ENCODE measurements around the gene CAMTA1.
A peak's percentile ranks its signal among the peaks of the same experiment; 100 is the strongest.

The CAMTA1 gene

DNA sequence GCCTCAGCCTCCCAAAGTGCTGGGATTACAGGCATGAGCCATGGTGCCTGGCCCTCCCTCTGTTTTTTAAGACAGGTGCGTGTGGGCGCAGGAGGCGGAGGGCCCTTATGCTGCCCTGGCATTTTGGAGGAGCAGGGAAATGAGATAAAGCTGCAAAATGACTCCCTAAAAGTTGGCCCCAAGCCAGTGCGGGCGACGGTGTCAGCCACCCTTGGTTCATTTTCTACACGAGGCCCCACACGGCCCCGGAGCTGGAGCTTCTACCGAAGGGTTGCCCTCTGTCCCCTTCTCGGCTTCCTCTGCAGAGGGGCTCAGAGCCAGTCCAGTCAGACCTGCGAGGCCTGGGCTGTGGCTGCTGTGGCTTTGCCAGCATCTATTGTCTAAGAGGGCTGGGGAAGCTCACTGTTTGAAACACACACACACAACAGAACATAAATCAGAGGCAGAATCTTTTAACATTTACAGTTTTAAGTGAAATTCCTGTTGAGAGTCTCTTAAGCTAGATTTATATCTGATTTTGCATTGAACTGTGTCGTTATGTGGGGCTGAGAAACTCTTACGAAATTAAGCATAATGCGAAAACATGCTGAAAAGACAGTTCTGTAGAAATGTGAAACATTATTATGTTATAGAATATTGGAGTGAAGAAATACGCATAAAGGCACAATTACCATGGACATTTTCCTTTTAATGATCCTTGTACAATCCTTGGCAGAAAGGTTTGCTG is 255.9 kb downstream of the CAMTA1 start:
- DNase-seq (ENCODE audit: low spot score): no peak

DNA sequence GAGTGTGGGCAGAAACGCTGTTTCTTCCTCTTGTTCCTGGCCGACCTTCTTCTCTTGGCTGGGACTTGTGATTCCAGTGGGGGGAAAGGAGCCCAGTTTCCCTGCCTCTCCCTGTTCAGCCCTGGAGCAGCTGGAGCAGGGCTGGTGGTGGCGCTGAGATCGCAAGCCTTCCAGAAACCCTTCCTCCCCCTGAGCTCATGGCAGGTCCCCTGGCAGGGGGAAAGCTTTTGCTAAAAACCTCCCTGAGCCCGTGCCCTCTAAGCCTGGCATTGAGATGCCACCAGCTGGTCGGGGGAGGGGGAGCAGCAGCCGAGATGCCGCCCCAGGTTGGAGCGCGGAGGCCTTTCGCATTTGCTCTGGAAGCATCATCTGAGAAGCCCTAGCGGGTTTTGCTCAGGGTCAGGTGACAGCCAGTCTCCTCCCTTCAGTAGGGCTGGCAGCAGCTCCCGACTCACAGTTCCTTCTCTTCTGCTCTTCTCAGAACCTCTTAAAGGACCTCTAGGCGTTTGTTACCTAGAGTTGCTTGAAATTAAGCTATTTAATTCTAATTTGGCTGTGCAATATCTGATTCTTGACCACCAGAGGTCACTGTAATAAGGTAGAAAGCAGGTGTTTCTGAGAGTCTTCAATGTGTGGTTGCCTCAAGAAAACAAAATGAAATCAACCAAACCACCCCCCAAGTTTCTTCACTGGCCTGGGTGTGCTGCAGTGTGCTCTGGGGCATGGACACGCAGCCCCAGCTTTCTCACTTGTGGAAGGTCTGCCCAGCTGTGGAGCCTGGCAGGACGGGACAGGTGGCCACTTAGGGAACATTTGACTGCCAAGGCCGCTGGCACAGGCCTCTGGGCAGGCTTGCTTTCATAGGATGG is 257.3 kb downstream of the CAMTA1 start:
- peak; percentile 28 for DNase-seq (ENCODE audit: low spot score)

DNA sequence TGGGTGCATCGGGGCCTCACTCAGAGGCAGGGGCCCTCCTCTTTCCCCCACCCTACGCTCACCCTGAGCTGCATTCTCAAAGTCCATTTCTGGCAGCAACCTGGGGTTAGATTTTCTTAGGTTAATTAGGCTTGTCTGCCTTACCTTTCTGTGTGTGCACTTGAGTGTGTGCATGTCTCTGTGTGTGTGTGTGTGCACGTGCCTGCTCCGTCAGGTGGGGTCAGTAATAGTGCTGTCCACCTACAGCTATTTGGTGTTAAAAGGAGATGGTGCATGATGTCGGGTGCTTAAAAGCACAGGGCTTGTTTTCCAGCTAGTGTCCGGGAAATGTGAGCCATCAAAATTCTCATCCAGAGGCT is 257.9 kb downstream of the CAMTA1 start:
- no peak for DNase-seq (ENCODE audit: low spot score)

GRCh38 chr1:7043719-7044535 is 258.7 kb downstream of the CAMTA1 start:
- DNase-seq (ENCODE audit: low spot score): no peak

DNA sequence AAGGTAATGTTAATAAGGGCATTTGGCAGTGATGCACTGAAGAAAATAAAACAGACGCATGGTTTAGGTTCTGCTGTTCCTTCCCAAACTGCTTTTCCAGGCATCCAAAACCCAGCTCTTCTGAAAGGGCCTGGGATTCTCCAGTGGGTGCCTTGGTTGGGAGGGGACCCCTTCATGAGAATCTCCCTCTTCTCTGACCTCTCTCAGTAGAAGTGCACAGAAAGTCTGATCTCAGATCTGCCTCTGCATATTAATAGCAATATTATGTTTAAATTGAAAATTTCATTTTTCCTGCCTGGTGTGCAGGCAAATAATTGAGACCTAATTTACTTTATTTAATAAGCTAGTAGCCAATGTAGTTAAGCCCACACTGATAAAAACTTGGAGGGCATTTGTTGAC is 260.6 kb downstream of the CAMTA1 start:
- no peak for DNase-seq (ENCODE audit: low spot score)

- DNase-seq (ENCODE audit: low spot score): no peak
These were observed 261.1 kb downstream of the CAMTA1 start for GRCh38 chr1:7046314-7046713.

DNA sequence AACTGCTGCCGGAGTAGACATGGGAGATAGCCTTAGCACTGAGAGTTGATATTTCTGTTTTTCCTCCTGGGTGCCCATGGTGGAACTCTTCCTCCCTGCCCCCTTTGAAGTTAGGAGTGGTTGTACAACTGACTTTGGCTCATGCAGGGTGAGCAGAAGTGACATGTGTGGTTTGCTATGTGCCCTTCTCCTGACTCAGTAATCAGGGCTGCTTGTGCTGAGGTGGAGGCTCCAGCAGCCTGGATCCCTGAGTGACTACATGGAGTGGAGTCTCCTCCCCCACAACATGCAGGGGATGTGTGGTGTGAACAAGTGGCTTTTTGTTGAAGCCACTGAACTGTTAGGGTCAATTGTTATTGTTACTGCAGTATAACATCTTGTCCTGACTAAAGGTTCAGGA is 261.6 kb downstream of the CAMTA1 start:
- no peak for DNase-seq (ENCODE audit: low spot score)

DNA sequence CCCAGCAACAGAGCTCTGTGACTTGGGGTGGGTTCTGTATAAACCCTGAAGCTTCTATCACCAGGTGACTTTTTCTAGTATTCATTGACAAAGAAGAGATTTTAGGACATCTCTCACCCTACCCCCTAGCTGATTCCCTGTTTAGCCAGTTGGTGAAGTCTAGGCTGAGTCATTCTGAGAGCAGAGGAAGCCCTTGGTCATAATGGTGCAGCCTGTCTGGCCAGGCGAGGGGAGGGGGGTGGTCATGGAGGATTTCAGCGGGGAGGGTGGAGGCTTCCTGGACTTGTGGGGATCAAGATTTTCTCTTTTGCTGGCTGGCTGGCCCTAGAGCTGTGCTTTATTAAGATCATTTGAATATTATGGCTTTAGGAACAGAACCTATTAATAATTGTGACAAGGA is 262.6 kb downstream of the CAMTA1 start:
- DNase-seq (ENCODE audit: low spot score): no peak

GRCh38 chr1:7048395-7048794 is 263.1 kb downstream of the CAMTA1 start:
- no peak for DNase-seq (ENCODE audit: low spot score)

- DNase-seq (ENCODE audit: low spot score): no peak
These were observed 264.8 kb downstream of the CAMTA1 start for GRCh38 chr1:7049913-7050625.

GRCh38 chr1:7050751-7051665 is 265.8 kb downstream of the CAMTA1 start:
- DNase-seq (ENCODE audit: low spot score): no peak

GRCh38 chr1:7052701-7053100 is 267.4 kb downstream of the CAMTA1 start:
- no peak for DNase-seq (ENCODE audit: low spot score)

DNA sequence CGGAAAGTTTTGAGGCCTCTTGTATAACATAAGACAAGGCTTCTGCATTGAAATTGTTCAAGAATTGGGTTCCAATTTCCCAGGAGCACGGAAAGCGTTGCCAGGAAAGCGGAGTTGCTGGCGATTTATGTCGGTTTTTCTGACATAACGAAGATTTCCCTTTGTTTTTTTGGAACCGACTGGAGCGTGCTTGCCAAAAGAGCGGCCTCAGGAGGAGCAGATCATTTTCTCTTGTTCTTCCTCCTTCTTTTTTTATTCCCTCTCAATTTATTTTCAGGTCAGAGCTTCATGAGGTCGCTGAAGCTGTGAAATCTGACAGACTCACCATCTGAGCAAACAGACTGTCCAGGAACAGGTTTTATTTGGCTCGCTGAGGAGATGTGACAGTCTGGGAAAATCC is 275.5 kb downstream of the CAMTA1 start:
- no peak for DNase-seq (ENCODE audit: low spot score)

DNA sequence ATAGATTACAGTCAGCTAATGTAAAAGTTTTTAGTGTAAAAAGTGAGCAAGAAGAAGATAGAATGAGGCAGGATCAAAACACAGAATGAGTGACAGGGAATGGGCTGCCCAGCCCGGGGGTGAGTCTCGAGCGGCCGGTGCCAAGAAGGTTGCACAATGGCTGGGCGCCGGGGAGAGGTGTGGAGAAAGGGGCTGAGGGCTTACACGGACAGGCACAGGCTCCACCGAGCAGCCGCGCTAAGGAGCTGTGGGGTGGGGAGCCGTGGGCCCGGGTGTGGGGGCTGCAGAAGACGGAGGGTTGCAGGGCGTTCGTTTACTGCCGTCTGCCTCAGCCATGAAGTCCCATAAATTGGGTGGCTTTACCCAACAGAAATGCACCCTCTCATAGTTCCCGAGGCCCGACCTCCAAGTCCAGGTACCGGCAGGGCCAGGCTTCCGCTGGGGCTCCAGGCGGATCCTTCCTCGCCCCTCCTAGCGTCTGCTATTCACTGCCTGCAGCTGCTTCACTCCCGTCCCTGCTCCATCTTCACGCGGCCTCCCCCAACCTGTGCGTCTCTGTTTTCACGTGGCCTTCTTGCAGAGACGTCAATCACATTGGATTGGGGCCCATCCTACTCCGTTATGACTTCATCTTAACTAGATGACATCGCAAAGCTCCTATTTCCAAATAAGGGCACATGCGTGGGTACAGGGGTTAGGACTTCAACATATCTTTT is 277.2 kb downstream of the CAMTA1 start:
- DNase-seq (ENCODE audit: low spot score): no peak

DNA sequence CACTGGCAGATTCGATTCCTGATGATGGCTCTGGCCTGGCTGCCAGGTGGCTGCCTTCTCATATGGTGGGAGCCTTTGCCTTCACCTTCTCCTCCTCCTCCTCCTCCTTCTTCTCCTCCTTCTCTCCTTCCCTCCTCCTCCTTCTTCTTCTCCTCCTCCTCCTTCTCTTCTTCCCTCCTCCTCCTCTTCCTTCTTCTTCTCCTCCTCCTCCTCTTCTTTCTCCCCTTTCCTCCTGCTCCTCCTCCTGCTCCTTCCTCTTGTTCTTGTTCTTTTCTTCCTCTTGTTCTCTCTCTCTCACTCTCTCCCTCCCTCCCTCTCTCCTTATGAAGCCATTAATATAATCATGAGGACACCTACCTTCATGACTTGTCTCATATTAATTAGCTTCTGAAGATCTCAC is 278.7 kb downstream of the CAMTA1 start:
- DNase-seq (ENCODE audit: low spot score): no peak

DNA sequence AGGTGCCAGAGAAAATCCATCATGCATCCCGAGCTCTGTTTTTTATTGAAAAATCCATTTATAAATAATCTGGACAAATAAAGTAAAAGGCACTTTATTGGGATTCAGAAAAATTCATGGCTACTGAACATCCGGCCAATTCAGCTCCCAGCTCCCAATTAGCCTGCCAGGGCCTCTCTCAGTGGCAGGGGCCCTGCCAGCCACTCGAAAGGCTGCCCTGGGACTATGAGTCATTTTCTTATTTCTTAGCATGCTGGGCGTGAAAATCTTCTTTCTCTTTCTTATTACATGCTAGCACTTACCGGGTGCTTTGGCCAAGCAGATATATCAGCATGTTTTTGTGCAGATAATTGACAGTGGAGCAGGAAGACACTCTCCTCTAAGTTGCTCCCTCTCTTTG is 283.3 kb downstream of the CAMTA1 start:
- DNase-seq (ENCODE audit: low spot score): no peak

GRCh38 chr1:7069931-7070330 is 284.7 kb downstream of the CAMTA1 start:
- DNase-seq (ENCODE audit: low spot score): no peak

- peak; percentile 77 for DNase-seq (ENCODE audit: low spot score)
These were observed 285.3 kb downstream of the CAMTA1 start for GRCh38 chr1:7070389-7071029.

DNA sequence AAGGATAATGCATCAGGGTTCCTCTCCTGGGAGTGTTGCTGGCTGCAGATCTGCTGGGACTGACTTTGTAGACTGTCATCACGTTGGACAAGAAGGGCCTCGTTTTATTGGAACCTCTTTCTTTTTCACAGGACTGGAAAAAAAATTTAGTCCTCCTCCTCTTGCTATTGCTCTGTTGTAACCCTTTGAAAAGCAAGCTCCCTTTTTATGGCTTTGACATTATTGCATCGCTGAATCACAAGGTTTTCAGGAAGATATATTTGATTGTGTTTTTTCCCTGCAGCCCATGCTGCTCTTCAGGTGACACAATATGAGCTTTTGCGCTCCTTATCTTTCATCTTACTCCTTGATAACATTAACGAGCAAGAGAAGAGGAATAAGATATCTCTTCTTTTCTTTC is 290.9 kb downstream of the CAMTA1 start:
- no peak for DNase-seq (ENCODE audit: low spot score)

- DNase-seq (ENCODE audit: low spot score): no peak
These were observed 291.3 kb downstream of the CAMTA1 start for GRCh38 chr1:7076572-7076971.

All from HuH-7.5 (cell line).